SH-SY5Y (cell line): ENCODE results near the gene PDE4D.

Source experiments
- GATA2 ChIP-seq: IDR thresholded peaks from 2 replicates; pipeline ENCODE4 v1.6.1; 2011; ENCODE audit warnings: mild to moderate bottlenecking, low read depth, low read length
- GATA3 ChIP-seq: IDR thresholded peaks from 2 replicates; pipeline ENCODE4 v1.6.1; 2011; ENCODE audit warnings: low read depth, mild to moderate bottlenecking, low read length, moderate library complexity

GRCh38 chr5:59826996-59827395 lies 66.5 kb downstream of the PDE4D start:
- TF ChIP-seq GATA3: no peak
- no peak for TF ChIP-seq GATA2
